ENCODE results near the gene MID2.

- TF ChIP-seq CTCF (IDR thresholded peaks at IDR 0.05) = no peak
- TF ChIP-seq POLR2A (IDR thresholded peaks at IDR 0.05) = no peak
These were observed 45.1 kb upstream of the MID2 start for GRCh38 chrX:107780525-107780924.

Data from adrenal gland (tissue), 5 donors.